GM19372 (cell line): ENCODE measurements around the gene CD68.
A peak's percentile ranks its signal among the peaks of the same experiment; 100 is the strongest.
"Not testable (repeated sequence)": the region's sequence is repeated elsewhere in the genome, so short reads cannot be mapped to it uniquely, and the experiment has no call there.

ENCODE experiments used
- ATAC-seq: cut with Tn5 transposase; IDR thresholded peaks from one replicate; pipeline ENCODE4 v1.9.1; 2021; ENCODE audit warnings: mild to moderate bottlenecking, low read depth, moderate library complexity; ENCODE audit not compliant: unreplicated experiment

CD68 gene

GRCh38 chr17:7611635-7612293 lies 32.3 kb downstream of the CD68 start:
- ATAC-seq: no peak

GRCh38 chr17:7612294-7612640 lies 32.8 kb downstream of the CD68 start:
- no peak for ATAC-seq

- no peak for ATAC-seq
Measured at GRCh38 chr17:7613769-7614424, 34.5 kb downstream of the CD68 start.

DNA sequence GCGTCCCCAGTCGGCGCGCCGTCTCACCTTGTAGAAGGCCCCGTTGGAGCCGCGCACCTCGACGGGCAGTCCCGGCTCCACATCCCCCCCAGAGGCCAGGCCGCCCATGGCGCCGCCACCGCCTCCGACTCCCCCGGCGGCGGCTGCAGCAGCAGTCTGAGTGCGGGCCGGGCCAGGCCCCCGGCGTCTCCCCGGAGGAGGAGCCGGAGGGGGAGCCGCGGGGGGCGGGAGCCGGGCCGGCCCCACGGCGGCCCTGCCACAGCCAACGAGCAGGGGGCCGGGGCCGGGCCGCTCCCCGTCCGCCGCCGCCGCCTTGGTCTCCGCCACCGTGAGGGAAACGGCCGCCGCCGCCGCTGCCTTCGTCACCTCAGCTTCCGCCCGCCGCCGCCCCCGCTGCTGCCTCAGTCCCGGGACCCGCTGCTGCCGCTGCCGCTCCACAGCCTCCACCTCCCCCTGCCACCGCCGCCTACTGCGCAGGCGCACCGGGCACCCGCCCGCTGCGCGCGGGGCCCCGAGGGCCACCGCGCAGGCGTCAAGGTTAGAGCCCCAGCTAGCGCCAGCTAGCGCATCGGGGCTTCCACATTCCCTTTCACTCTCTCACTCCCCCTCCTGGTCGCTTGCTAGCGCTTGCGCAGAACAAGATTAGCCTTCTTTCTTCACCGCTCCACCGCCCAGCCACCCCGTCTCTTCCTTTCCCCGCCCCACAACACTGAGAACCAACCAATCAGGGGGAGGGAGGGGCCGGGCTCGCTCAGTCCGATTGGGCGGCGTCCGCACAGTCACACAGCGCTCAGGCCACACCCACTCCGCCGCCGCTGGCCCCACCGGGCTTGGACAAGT lies 35.2 kb downstream of the CD68 start, which contains the start of gene FXR2:
FXR2 (minus strand) TSS at position 473 of the 840 bp plus-strand sequence; CDS start at position 108, 365 bp downstream.
- ATAC-seq: peak; percentile 90

- no peak for ATAC-seq
Measured at GRCh38 chr17:7615265-7615747, 35.9 kb downstream of the CD68 start.

DNA sequence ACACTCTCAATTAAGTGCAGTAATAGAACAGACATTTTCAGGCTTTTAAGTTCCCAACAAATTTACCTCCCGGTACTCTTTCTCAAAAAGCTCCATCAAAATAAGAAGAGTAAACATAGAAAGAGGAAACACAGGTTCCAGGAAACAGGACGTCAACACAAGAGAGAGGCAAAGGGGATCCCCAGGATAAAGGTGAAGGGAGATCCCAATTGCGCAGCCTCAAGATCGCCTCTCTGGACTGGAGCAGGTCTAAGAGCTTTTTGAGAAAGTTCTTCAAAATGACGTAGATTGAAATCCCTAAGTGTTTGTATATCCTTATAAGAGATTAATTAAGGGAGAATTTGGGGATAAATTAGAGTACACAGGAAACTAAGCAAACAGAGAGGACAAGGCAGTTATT lies 39.2 kb downstream of the CD68 start:
- ATAC-seq: no peak

- ATAC-seq: no peak
Measured at GRCh38 chr17:7620835-7621234, 41.4 kb downstream of the CD68 start.

- ATAC-seq: no peak
Measured at GRCh38 chr17:7623661-7624060, 44.2 kb downstream of the CD68 start.

GRCh38 chr17:7625749-7626148 lies 46.3 kb downstream of the CD68 start:
- ATAC-seq: not testable (repeated sequence)

DNA sequence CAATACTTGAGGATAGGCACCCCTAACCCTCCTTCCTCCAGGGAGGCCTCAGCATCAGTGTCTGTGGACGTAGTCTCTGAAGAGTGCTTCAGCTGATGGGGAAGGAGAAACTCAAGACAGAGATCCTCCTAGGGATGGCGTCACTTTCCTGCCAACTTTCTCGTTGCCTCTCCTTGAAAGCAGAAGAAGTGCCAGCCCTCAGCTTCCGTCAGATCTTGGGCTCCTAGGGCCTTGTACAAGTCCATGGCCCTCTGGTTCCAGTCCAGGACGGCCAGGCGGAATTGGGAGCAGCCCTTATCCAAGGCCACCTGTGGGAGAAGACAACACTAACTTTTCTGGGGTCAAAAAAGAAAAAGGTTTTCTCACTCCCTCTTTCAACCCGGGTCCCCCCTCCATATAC lies 46.9 kb downstream of the CD68 start:
- no peak for ATAC-seq

DNA sequence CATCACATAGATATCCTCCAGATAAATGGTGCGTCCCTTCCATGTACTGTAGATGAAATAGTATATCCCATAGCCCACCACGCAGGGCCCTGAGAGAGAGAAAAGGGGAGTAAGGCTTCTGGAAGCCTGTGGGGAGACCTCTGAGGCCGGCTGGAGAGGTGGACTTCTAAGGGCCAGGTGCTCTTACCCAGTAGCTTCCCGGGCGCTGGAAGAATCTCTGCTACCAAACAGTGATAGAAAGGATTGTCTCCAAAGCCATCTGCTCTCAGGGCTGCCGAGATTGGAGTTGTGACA lies 47.5 kb downstream of the CD68 start:
- ATAC-seq: no peak

GRCh38 chr17:7627250-7628121 lies 48.0 kb downstream of the CD68 start, which contains the start of gene SAT2:
Gene SAT2 (minus strand): TSS chr17:7627821. CDS start chr17:7627635, 186 bp downstream.
- ATAC-seq: peak; percentile 89

- ATAC-seq: no peak
Measured at GRCh38 chr17:7629939-7630571, 50.6 kb downstream of the CD68 start, which contains the start of gene SHBG. Gene SHBG (plus strand): TSS chr17:7630135. CDS start chr17:7630173, 38 bp downstream.
